HG03354 (cell line): ENCODE results near the gene LMO1.

Experiments
- ATAC-seq: cut with Tn5 transposase; IDR thresholded peaks from one replicate; pipeline ENCODE4 v1.9.1; 2021; ENCODE audit warnings: mild to moderate bottlenecking; ENCODE audit not compliant: unreplicated experiment, poor library complexity, severe bottlenecking

LMO1 gene

DNA sequence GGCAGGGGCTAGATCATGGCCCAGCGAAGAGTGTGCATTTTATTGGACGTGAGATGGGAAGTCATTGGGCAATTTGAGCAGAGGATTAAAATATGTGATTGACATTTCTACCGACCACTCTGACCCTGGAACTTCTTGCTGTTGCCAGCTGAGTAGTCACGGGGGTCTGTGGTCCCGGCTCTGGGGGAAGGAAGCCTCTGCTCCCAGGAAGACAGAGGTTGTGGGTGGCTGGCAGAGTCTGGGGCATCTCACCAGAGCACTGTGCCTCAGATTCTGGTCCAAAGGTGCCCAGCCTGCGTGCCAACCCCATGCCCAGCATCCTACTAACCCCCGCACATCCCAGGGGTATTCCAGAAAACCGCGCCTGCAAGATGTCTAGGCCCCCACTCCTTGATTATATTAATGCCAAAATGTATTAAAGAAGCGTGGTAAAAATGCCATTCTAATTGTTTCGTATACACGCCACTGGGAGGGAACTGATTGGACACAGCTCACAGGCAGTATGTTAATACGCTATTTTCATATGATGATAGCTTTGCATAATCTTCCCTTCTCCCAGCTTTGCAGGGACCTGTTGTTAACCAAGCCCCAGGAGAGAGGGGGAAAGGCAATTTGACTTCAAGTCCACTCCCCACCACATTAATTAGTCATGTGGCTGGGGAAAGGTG, 25.3 kb upstream of the LMO1 start:
- ATAC-seq, result no peak

GRCh38 chr11:8288166-8288772, 24.6 kb upstream of the LMO1 start:
- ATAC-seq, result no peak

- no peak for ATAC-seq
These were observed 24.0 kb upstream of the LMO1 start for GRCh38 chr11:8287703-8288102.

- ATAC-seq, result no peak
These were observed 23.6 kb upstream of the LMO1 start for GRCh38 chr11:8287297-8287696.

GRCh38 chr11:8286886-8287285, 23.2 kb upstream of the LMO1 start:
- no peak for ATAC-seq

GRCh38 chr11:8285796-8286195, 22.1 kb upstream of the LMO1 start:
- no peak for ATAC-seq

DNA sequence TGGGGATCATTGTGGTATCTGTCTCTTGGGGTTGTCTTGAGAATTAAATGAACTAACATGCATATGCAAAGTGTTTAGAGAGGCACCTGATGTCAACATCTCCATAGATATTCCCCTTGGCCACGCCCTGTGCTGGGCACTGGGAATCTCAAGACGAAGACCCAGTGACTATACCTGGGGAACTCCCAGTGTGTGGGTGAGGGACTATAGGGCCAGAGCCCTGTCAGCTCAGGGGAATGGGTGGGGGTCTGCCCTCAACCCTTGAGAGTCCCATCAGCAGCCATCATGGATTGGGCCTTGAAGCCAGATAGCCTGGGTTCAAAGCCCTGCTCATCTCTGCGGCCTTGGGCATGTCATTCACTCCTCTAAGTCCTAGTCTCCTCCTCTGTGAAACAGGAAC, 21.6 kb upstream of the LMO1 start:
- ATAC-seq, result no peak

GRCh38 chr11:8283465-8284230, 20.0 kb upstream of the LMO1 start:
- no peak for ATAC-seq

GRCh38 chr11:8283100-8283464, 19.4 kb upstream of the LMO1 start:
- ATAC-seq, result no peak

DNA sequence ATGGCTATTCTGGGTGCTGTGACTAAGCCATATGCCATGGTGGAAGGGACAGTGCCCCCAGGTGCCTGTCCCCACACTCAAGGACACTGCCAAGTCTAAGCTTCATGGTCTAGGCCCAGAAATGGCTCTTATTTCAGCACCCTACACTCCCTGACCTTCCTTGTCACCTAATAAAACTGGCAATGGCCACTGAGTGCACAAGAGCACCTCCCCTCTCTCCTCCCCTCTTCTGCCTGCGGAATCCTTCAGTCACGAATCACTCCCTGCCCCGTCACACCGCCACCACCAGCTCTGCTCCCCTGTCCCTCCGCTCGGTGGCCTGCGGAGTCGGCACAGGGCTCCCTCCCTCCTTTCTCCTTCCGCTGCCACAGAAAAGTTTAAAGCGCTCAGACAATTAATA, 19.0 kb upstream of the LMO1 start:
- no peak for ATAC-seq

GRCh38 chr11:8281266-8281665, 17.6 kb upstream of the LMO1 start:
- ATAC-seq, result no peak

GRCh38 chr11:8277691-8278090, 14.0 kb upstream of the LMO1 start:
- no peak for ATAC-seq

- no peak for ATAC-seq
These were observed 12.8 kb upstream of the LMO1 start for GRCh38 chr11:8276528-8276927.

DNA sequence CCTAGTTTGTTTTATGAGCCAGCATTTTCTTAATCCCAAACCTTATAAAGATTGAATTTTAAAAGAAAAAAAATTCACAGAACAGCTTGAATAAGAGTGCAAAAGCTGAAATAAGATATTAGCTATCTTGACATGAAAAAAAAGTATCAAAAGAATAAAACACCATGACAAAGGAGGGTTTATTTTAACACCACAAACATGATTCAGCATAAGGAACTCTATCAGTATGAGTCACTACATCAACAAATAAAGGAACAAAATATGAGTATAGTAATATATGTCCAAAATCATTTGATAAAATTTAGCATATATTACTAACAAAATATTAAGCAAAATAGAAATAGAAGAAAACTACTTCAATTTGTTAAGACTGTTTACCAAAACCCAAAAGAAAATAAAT, 9.6 kb upstream of the LMO1 start:
- no peak for ATAC-seq

GRCh38 chr11:8271106-8271886, 7.6 kb upstream of the LMO1 start:
- ATAC-seq, result no peak

DNA sequence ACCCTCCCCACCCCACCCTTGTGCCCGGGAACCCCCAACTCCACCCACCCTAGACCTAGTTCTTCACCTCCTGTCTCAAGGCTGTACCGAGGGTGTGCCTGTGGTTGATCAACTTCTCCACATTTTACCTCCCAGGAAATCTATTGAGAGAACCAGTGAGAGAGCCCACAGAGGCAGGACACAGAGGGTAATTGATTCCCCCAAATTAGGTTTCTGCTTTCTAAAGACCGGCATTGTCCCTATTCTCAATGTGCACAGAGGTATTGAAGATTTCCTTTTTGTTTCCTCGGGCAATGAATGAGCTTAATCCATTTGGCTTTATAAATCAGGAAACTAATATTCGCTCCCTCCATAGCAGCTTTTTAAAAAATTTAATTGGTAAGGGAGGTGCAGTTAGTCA, 6.0 kb upstream of the LMO1 start:
- no peak for ATAC-seq

DNA sequence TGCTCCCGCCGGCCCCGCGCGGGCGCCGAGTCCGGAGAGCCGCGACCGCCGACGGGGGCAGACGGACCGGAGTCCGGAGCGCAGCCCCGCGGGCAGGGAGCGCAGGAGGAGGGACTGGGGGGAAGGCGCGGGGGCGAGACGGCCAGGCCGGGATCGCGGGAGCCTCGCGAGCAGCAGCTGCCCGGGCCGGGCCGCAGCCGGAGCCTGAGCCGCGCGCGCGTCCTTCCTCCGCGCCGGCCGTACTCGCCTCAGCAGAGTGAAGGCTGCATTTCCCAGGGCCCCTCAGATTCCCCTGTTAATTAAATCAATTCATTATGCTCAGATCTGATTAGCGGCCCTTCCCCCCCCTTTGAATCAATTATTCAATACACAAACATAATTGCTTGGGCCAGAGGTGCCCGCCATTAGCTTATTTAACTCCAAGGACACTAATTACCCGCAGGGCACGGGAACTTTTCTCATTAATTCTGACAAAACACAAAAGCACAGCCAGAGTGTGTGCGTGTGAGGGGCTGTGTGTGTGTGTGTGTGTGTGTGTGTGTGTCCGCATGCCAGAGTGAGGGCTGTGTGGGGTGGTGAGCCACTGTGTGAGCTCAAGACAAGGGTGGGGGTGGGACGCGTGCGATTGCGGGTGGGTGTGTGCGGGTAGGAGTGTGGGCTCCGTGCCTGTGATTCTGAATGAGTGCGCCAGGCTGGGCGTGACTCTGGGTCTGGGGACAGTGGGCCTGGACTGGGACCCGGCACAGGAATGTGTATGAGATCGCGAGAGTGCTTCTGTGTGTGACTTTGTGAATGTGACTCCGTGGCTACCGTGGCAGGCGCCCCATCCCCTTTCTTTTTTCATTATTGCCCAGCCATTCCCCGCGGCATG, 5.1 kb upstream of the LMO1 start:
- peak; percentile 26 for ATAC-seq

GRCh38 chr11:8267831-8268529, 4.3 kb upstream of the LMO1 start:
- peak; percentile 36 for ATAC-seq

DNA sequence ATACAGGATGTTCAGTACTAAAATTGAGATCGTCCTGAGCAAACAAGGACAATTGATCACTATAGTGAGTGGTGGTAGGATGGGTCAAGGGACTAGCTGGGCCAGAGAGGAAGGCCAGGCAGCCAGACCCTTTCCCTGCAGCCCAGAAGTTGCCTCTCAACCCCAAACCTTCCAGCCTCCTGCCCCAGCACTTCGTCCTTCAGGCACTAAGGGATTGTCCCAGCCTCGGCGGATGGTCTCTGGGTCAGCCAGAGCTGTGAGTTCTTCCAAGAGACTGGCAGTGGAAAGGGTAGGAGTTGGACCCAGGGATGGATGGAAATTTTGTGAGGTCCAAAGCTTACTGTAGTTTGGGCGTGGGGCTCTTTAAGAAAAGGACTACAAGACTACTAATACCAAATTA, 3.6 kb upstream of the LMO1 start:
- ATAC-seq, result no peak
